Activated CD4-positive, CD25-positive, alpha-beta regulatory T cell treated with anti-CD3 and anti-CD28 coated beads, Interleukin-2, amount 50 U/mL, for 24 hours (primary cell): Measurements from ENCODE around the gene CTDP1.
"Not testable (repeated sequence)": the region's sequence is repeated elsewhere in the genome, so short reads cannot be mapped to it uniquely, and the experiment has no call there.

ENCODE experiments used
- ATAC-seq, 2 donors: fragments of 150-1000 bp; cut with Tn5 transposase; one replicate each; pipeline ENCODE4 v1.10.0; 2021; ENCODE audit warnings: mild to moderate bottlenecking in 1 of 2, moderate library complexity in 1 of 2

Gene CTDP1

GRCh38 chr18:79729611-79730010, 50.0 kb downstream of the CTDP1 start:
- no peak for ATAC-seq

- no peak for ATAC-seq
Measured at GRCh38 chr18:79730804-79731203, 51.2 kb downstream of the CTDP1 start.

GRCh38 chr18:79731881-79732720, 52.5 kb downstream of the CTDP1 start:
- ATAC-seq = not testable (repeated sequence)

- ATAC-seq = no peak
Measured at GRCh38 chr18:79732721-79733025, 53.1 kb downstream of the CTDP1 start.

GRCh38 chr18:79733135-79733701, 53.6 kb downstream of the CTDP1 start:
- no peak for ATAC-seq

GRCh38 chr18:79733986-79734770, 54.6 kb downstream of the CTDP1 start:
- no peak for ATAC-seq

- ATAC-seq = no peak
Measured at GRCh38 chr18:79735071-79735980, 55.7 kb downstream of the CTDP1 start.

- no peak for ATAC-seq
Measured at GRCh38 chr18:79736230-79736629, 56.6 kb downstream of the CTDP1 start.

- ATAC-seq = no peak
Measured at GRCh38 chr18:79736846-79737245, 57.2 kb downstream of the CTDP1 start.

GRCh38 chr18:79737426-79737825, 57.8 kb downstream of the CTDP1 start:
- no peak for ATAC-seq

- ATAC-seq = no peak
Measured at GRCh38 chr18:79738041-79738461, 58.4 kb downstream of the CTDP1 start.

GRCh38 chr18:79738581-79739439, 59.2 kb downstream of the CTDP1 start:
- ATAC-seq = no peak

GRCh38 chr18:79739440-79739778, 59.8 kb downstream of the CTDP1 start:
- no peak for ATAC-seq

- not testable (repeated sequence) for ATAC-seq
Measured at GRCh38 chr18:79740047-79740446, 60.4 kb downstream of the CTDP1 start.

- ATAC-seq = no peak
Measured at GRCh38 chr18:79740521-79741361, 61.1 kb downstream of the CTDP1 start.

GRCh38 chr18:79741362-79741700, 61.7 kb downstream of the CTDP1 start:
- ATAC-seq = no peak

GRCh38 chr18:79742076-79742475, 62.5 kb downstream of the CTDP1 start:
- no peak for ATAC-seq

- no peak for ATAC-seq
Measured at GRCh38 chr18:79744625-79745024, 65.0 kb downstream of the CTDP1 start.

- no peak for ATAC-seq
Measured at GRCh38 chr18:79746730-79747129, 67.1 kb downstream of the CTDP1 start.

- ATAC-seq = no peak
Measured at GRCh38 chr18:79747156-79747845, 67.7 kb downstream of the CTDP1 start.
